HCT116 (cell line): Measurements from ENCODE around the gene APBA3. TPM values are rescaled to one million over a fixed set of nuclear protein-coding genes. Genes with fewer than 3 reads are reported as not detected.

Experiments used
- ATAC-seq: fragments of 200-7000 bp; cut with Tn5 transposase; 2 replicates; pipeline ENCODE4 v1.9.1; 2020; ENCODE audit warnings: mild to moderate bottlenecking, moderate library complexity
- BruUV-seq: library from RNA; stranded (reverse); fragments of 400-500 nt; replicated peaks from 2 replicates; lab custom pipeline; 2021; lab: Mats Ljungman, UMichigan
- CTCF ChIA-PET: fragments of 300-600 bp; sonication (Branson Sonifier 250); formaldehyde crosslinking; loops from one replicate; lab custom pipeline; 2021; ENCODE audit warnings: antibody characterized with exemption; lab: Charles Lee
- POLR2A ChIA-PET: fragments of 300-600, 350-600 bp; sonication (Branson Sonifier 250); formaldehyde crosslinking; loops from one replicate; lab custom pipeline; 2021; ENCODE audit warnings: antibody characterized with exemption; lab: Charles Lee
- RAD21 ChIA-PET, 2 experiments: fragments of 300-600 bp; sonication (Branson Sonifier 250); formaldehyde crosslinking; loops; one replicate each; lab custom pipeline; 2023; ENCODE audit warnings: low total read pairs in 2 of 2; ENCODE audit not compliant: uncharacterized antibody in 2 of 2, unreplicated experiment in 2 of 2, low non-redundant PET in 1 of 2; lab: Charles Lee
- DNase-seq: peaks from one replicate; pipeline ENCODE4 v3.0.0-alpha.2; 2010; ENCODE audit warnings: low read depth, low spot score
- H2AFZ ChIP-seq: fragments of 200-600 bp; shearing (Covaris generic), sonication (generic); 2 replicates; pipeline ENCODE4 v1.6.1; 2017; ENCODE audit warnings: low read depth, mixed run types, mixed read lengths, antibody characterized with exemption, low read length; ENCODE audit not compliant: poor library complexity, severe bottlenecking
- H3K27ac ChIP-seq: 2 replicates; pipeline ENCODE4 v1.5.1; 2012; ENCODE audit warnings: low read depth, low read length
- H3K27me3 ChIP-seq: fragments of 200-600 bp; sonication (generic); 2 replicates; pipeline ENCODE4 v1.6.1; 2016; ENCODE audit warnings: mixed run types, low read length, mixed read lengths; ENCODE audit not compliant: insufficient read depth
- H3K36me3 ChIP-seq, 2 experiments: fragments of 200-500 bp in 1 of 2; fragments of 200-600 bp in 1 of 2; sonication (Bioruptor generic) in 1 of 2; sonication (generic) in 1 of 2; 2 replicates each; pipeline versions ENCODE4 v1.5.1 to v1.6.1; 2014 to 2016; ENCODE audit warnings: low read length in 2 of 2, inconsistent platforms in 1 of 2, mixed read lengths in 1 of 2, mixed run types in 1 of 2; ENCODE audit not compliant: insufficient read depth in 2 of 2, control insufficient read depth in 1 of 2
- H3K4me1 ChIP-seq, 2 experiments: fragments of 200-600 bp in 1 of 2; sonication (generic) in 1 of 2; 2 replicates each; pipeline versions ENCODE4 v1.5.1 to v1.6.1; 2012 to 2017; ENCODE audit warnings: low read length in 2 of 2, inconsistent platforms in 1 of 2, mild to moderate bottlenecking in 1 of 2, mixed read lengths in 1 of 2, mixed run types in 1 of 2, moderate library complexity in 1 of 2; ENCODE audit not compliant: insufficient read depth in 2 of 2, control insufficient read depth in 1 of 2
- H3K4me2 ChIP-seq: fragments of 200-600 bp; sonication (generic); 2 replicates; pipeline ENCODE4 v1.6.1; 2017; ENCODE audit warnings: mixed run types, low read length, mixed read lengths
- H3K4me3 ChIP-seq, 2 experiments: fragments of 200-600 bp in 1 of 2; sonication (generic) in 1 of 2; replicated peaks in 1 of 2; 2 replicates each; pipeline ENCODE4 v1.5.1; 2011 to 2016; ENCODE audit warnings: low read length in 2 of 2, control low read depth in 1 of 2, low read depth in 1 of 2, mild to moderate bottlenecking in 1 of 2, mixed read lengths in 1 of 2, mixed run types in 1 of 2
- H3K79me2 ChIP-seq: fragments of 200-600 bp; sonication (generic); 2 replicates; pipeline ENCODE4 v1.6.1; 2017; ENCODE audit warnings: mild to moderate bottlenecking, mixed run types, low read length, moderate library complexity, mixed read lengths; ENCODE audit not compliant: insufficient read depth
- H3K9ac ChIP-seq: fragments of 200-600 bp; sonication (generic); 2 replicates; pipeline ENCODE4 v1.6.1; 2016; ENCODE audit warnings: low read length, mixed read lengths
- H3K9me2 ChIP-seq: fragments of 200-600 bp; sonication (generic), shearing (Covaris generic); 2 replicates; pipeline ENCODE4 v1.6.1; 2017; ENCODE audit warnings: mixed run types, mild to moderate bottlenecking, moderate library complexity; ENCODE audit not compliant: insufficient read depth
- H3K9me3 ChIP-seq, 2 experiments: fragments of 200-500 bp in 1 of 2; fragments of 200-600 bp in 1 of 2; sonication (Bioruptor generic) in 1 of 2; sonication (generic) in 1 of 2; 2 replicates each; pipeline ENCODE4 v1.6.1; 2014 to 2017; ENCODE audit warnings: low read length in 2 of 2, mixed read lengths in 2 of 2, inconsistent platforms in 1 of 2, low read depth in 1 of 2, mild to moderate bottlenecking in 1 of 2, mixed run types in 1 of 2, moderate library complexity in 1 of 2; ENCODE audit not compliant: control insufficient read depth in 1 of 2, insufficient read depth in 1 of 2
- H4K20me1 ChIP-seq: fragments of 200-600 bp; sonication (generic), shearing (Covaris generic); 2 replicates; pipeline ENCODE4 v1.6.1; 2017; ENCODE audit warnings: mixed run types, mild to moderate bottlenecking, moderate library complexity; ENCODE audit not compliant: insufficient read depth
- CTCF ChIP-seq, 3 experiments: fragments of 200-600 bp in 1 of 3; sonication (generic) in 1 of 3; IDR thresholded peaks in 2 of 3; conservative IDR thresholded peaks in 1 of 3; 2 replicates each; pipeline ENCODE4 v1.5.1; 2012 to 2017; ENCODE audit warnings: low read depth in 2 of 3, low read length in 2 of 3, antibody characterized with exemption in 1 of 3, borderline replicate concordance in 1 of 3, control low read depth in 1 of 3, mild to moderate bottlenecking in 1 of 3, mixed read lengths in 1 of 3, mixed run types in 1 of 3, moderate library complexity in 1 of 3; ENCODE audit not compliant: insufficient read depth in 1 of 3
- EGR1 ChIP-seq: IDR thresholded peaks from 2 replicates; pipeline ENCODE4 v1.6.1; 2012; ENCODE audit warnings: low read depth
- EZH2 ChIP-seq: fragments of 200-600 bp; sonication (generic); IDR thresholded peaks from 2 replicates; pipeline ENCODE4 v1.6.1; 2017; ENCODE audit warnings: antibody characterized with exemption, mixed run types
- EZH2phosphoT487 ChIP-seq: fragments of 200-600 bp; IDR thresholded peaks from 2 replicates; pipeline ENCODE4 v1.6.1; 2018; ENCODE audit warnings: antibody characterized with exemption, borderline replicate concordance
- FOSL1 ChIP-seq: IDR thresholded peaks from 2 replicates; pipeline ENCODE4 v1.6.1; 2012; ENCODE audit warnings: low read depth
- JUND ChIP-seq: IDR thresholded peaks from 2 replicates; pipeline ENCODE4 v1.6.1; 2012
- REST ChIP-seq: IDR thresholded peaks from 2 replicates; pipeline ENCODE4 v1.6.1; 2012; ENCODE audit warnings: low read depth
- YY1 ChIP-seq: IDR thresholded peaks from 2 replicates; pipeline ENCODE4 v1.6.1; 2011; ENCODE audit warnings: low read length, low read depth, moderate library complexity, mild to moderate bottlenecking; ENCODE audit not compliant: insufficient replicate concordance; ENCODE audit errors: extremely low read depth
- ZBTB33 ChIP-seq: IDR thresholded peaks from 2 replicates; pipeline ENCODE4 v1.6.1; 2011; ENCODE audit warnings: mild to moderate bottlenecking, low read length, moderate library complexity; ENCODE audit not compliant: insufficient replicate concordance; ENCODE audit errors: extremely low read depth
- intact Hi-C: fragments of 100-400 bp; cut with micrococcal nuclease; formaldehyde crosslinking; loops from 2 replicates; pipeline ENCODE4 v1.10.0; 2022
- total RNA-seq: library from RNA; stranded (reverse); gene quantifications from one replicate; pipeline ENCODE4 v1.2.1, GENCODE V29; 2021; ENCODE audit not compliant: unreplicated experiment

The APBA3 gene
- total RNA-seq, 1 experiment from 2014 or later: 29.5 TPM

- no TSS peak for BruUV-seq
- Histone ChIP-seq H3K36me3 (no peaks in the 10 kb centered on the region), H3K27me3 (no peaks in the 10 kb centered on the region), H3K9me2 (no peaks in the 10 kb centered on the region), H3K4me2 (no peak overlapping the region), H3K4me1 (no peaks in the 10 kb centered on the region), H3K27ac (no peak overlapping the region), H3K4me3 (no peak overlapping the region), H4K20me1 (no peaks in the 10 kb centered on the region), H3K9ac (no peak overlapping the region), H2AFZ (no peak overlapping the region), H3K79me2 (no peaks in the 10 kb centered on the region), H3K9me3 (peaks cover 0 to 5% of the 10 kb centered on the region in 2 experiments; a peak in 2 of 4 replicates)
- ChIA-PET RAD21 (no interaction called here), CTCF (no interaction called here), POLR2A (no interaction called here)
- intact Hi-C loops: no loop called here
- DNase-seq (no peak), ATAC-seq (no peak)
- TF ChIP-seq REST (no peak), EZH2 (no peak), EGR1 (no peak), EZH2phosphoT487 (no peak), JUND (no peak), ZBTB33 (no peak), FOSL1 (no peak), YY1 (no peak), CTCF (IDR thresholded peaks at IDR 0.05 in 2 of 3, conservative IDR thresholded peaks at IDR 0.05 in 1 of 3; ENCODE audit: borderline replicate concordance in 1 of 3, insufficient read depth in 1 of 3, low read depth in 2 of 3, low read length in 2 of 3) (no peak)
Observed at GRCh38 chr19:3809881-3810707, 48.6 kb upstream of the APBA3 start.
